ENCODE data around the gene PXMP4.

GRCh38 chr20:33676121-33676520 lies 44.0 kb downstream of the PXMP4 start:
- TF ChIP-seq EZH2phosphoT487 (IDR thresholded peaks at IDR 0.05) (no peak), EZH2 (IDR thresholded peaks at IDR 0.05) (no peak), CTCF (IDR thresholded peaks at IDR 0.05) (no peak)

All from neural progenitor cell (in vitro differentiated cells).